HepG2 (cell line): Measurements from ENCODE around the gene AK8. TPM values are rescaled to one million over a fixed set of nuclear protein-coding genes. Genes with fewer than 3 reads are reported as not detected.

Source experiments
- ATAC-seq: fragments of 200-7000 bp; cut with Tn5 transposase; 3 replicates; pipeline ENCODE4 v1.9.1; 2020; ENCODE audit warnings: mild to moderate bottlenecking, moderate library complexity
- BruUV-seq: library from RNA; stranded (reverse); fragments of 400-500 nt; replicated peaks from 2 replicates; lab custom pipeline; 2021; lab: Mats Ljungman, UMichigan
- CTCF ChIA-PET: fragments of 300-600 bp; formaldehyde crosslinking; extraction: SDS; loops from one replicate; lab custom pipeline; 2021; ENCODE audit warnings: low total read pairs, inconsistent platforms, low intra/inter-chr PET ratio; lab: Yijun Ruan, JAX
- POLR2A ChIA-PET: fragments of 350-600 bp; sonication (Branson Sonifier 250); formaldehyde crosslinking; loops from one replicate; lab custom pipeline; 2020; ENCODE audit warnings: antibody characterized with exemption, inconsistent platforms; lab: Yijun Ruan, JAX
- DNase-seq: peaks from one replicate; pipeline ENCODE4 v3.0.0-alpha.2; 2015; ENCODE audit warnings: low spot score
- FAIRE-seq: peaks from 3 replicates; lab custom pipeline; 2011; peaks lifted over from hg19 to GRCh38; lab: Jason Lieb, UNC
- H2AFZ ChIP-seq: one replicate; pipeline ENCODE4 v1.6.1; 2011; ENCODE audit warnings: low read length, inconsistent platforms
- H3K27ac ChIP-seq: fragments of 300-600 bp; 3 replicates; pipeline ENCODE4 v1.8.0; 2011; ENCODE audit warnings: mixed run types, mild to moderate bottlenecking, mixed read lengths, low read length, inconsistent platforms; ENCODE audit not compliant: insufficient read depth; ENCODE audit errors: extremely low read length
- H3K27me3 ChIP-seq, 2 experiments: fragments of 200-600 bp in 1 of 2; 2 replicates in 1 of 2; 3 replicates in 1 of 2; pipeline versions ENCODE4 v1.6.0 to v1.8.0; 2011; ENCODE audit warnings: low read length in 2 of 2, mild to moderate bottlenecking in 2 of 2, moderate library complexity in 2 of 2, inconsistent platforms in 1 of 2; ENCODE audit not compliant: insufficient read depth in 2 of 2, control insufficient read depth in 1 of 2
- H3K36me3 ChIP-seq, 2 experiments: fragments of 200-600 bp in 1 of 2; replicated peaks in 1 of 2; 2 replicates in 1 of 2; 3 replicates in 1 of 2; pipeline versions ENCODE4 v1.5.1 to v1.8.0; 2011; ENCODE audit warnings: low read length in 2 of 2, inconsistent platforms in 1 of 2; ENCODE audit not compliant: insufficient read depth in 2 of 2, control insufficient read depth in 1 of 2
- H3K4me1 ChIP-seq: 2 replicates; pipeline ENCODE4 v1.5.1; 2012; ENCODE audit warnings: low read length, inconsistent platforms; ENCODE audit not compliant: insufficient read depth
- H3K4me2 ChIP-seq: 2 replicates; pipeline ENCODE4 v1.6.0; 2011; ENCODE audit warnings: low read depth, low read length, inconsistent platforms
- H3K4me3 ChIP-seq, 3 experiments: fragments of 200-600 bp in 1 of 3; sonication (generic), shearing (Covaris generic) in 1 of 3; replicated peaks in 1 of 3; 2 replicates each; pipeline ENCODE4 v1.5.1; 2011 to 2016; ENCODE audit warnings: low read length in 3 of 3, inconsistent platforms in 2 of 3, low read depth in 2 of 3, mild to moderate bottlenecking in 2 of 3, control low read depth in 1 of 3, mixed read lengths in 1 of 3; ENCODE audit not compliant: insufficient read depth in 1 of 3
- H3K79me2 ChIP-seq: one replicate; pipeline ENCODE4 v1.6.1; 2011; ENCODE audit warnings: low read length, inconsistent platforms; ENCODE audit not compliant: insufficient read depth
- H3K9ac ChIP-seq: 2 replicates; pipeline ENCODE4 v1.6.0; 2011; ENCODE audit warnings: mild to moderate bottlenecking, low read depth, low read length, inconsistent platforms; ENCODE audit not compliant: insufficient read depth
- H3K9me3 ChIP-seq: 2 replicates; pipeline ENCODE4 v1.5.1; 2012; ENCODE audit warnings: mild to moderate bottlenecking, low read length
- H4K20me1 ChIP-seq: 2 replicates; pipeline ENCODE4 v1.6.0; 2011; ENCODE audit warnings: inconsistent platforms, mild to moderate bottlenecking, low read length, moderate library complexity; ENCODE audit not compliant: insufficient read depth
- FOXJ3 ChIP-seq: sonication (generic); formaldehyde crosslinking; IDR thresholded peaks from 2 replicates; pipeline ENCODE4 v1.4.0; 2020; ENCODE audit warnings: missing genetic modification reagents, mild to moderate bottlenecking, borderline replicate concordance
- HDAC1 ChIP-seq: sonication (generic); formaldehyde crosslinking; IDR thresholded peaks from 2 replicates; pipeline ENCODE4 v1.5.1; 2020; ENCODE audit warnings: mild to moderate bottlenecking, missing genetic modification reagents
- HNRNPUL1 ChIP-seq: fragments of 200-400 bp; formaldehyde crosslinking; IDR thresholded peaks from 2 replicates; pipeline ENCODE4 v1.6.1; 2017; ENCODE audit warnings: low read depth, mild to moderate bottlenecking, low read length, moderate library complexity
- HOXD1 ChIP-seq: sonication (generic); formaldehyde crosslinking; IDR thresholded peaks from 2 replicates; pipeline ENCODE4 v1.5.0; 2020; ENCODE audit warnings: missing genetic modification reagents
- MAFK ChIP-seq, 2 experiments: IDR thresholded peaks in 1 of 2; conservative IDR thresholded peaks in 1 of 2; 2 replicates each; pipeline ENCODE4 v1.6.1; 2011; ENCODE audit warnings: improper control_type of control experiment in 2 of 2, low read length in 2 of 2
- MED1 ChIP-seq: sonication (generic); formaldehyde crosslinking; IDR thresholded peaks from 2 replicates; pipeline ENCODE4 v1.4.0; 2020; ENCODE audit warnings: missing genetic modification reagents
- MTF1 ChIP-seq: sonication (generic); formaldehyde crosslinking; IDR thresholded peaks from 2 replicates; pipeline ENCODE4 v1.5.0; 2020; ENCODE audit warnings: missing genetic modification reagents
- NFRKB ChIP-seq: fragments of 450-650 bp; IDR thresholded peaks from 2 replicates; pipeline ENCODE4 v1.6.1; 2017
- PHF21A ChIP-seq: sonication (generic); formaldehyde crosslinking; IDR thresholded peaks from 2 replicates; pipeline ENCODE4 v1.5.0; 2020; ENCODE audit warnings: mild to moderate bottlenecking, missing genetic modification reagents
- PRPF4 ChIP-seq: fragments of 200-400 bp; formaldehyde crosslinking; IDR thresholded peaks from 2 replicates; pipeline ENCODE4 v1.6.1; 2016; ENCODE audit warnings: low read length, low read depth; ENCODE audit not compliant: poor library complexity, severe bottlenecking
- SNAI1 ChIP-seq: sonication (generic); formaldehyde crosslinking; IDR thresholded peaks from 2 replicates; pipeline ENCODE4 v1.5.0; 2020; ENCODE audit warnings: mild to moderate bottlenecking, missing genetic modification reagents, borderline replicate concordance
- THAP7 ChIP-seq: sonication (generic); formaldehyde crosslinking; IDR thresholded peaks from 2 replicates; pipeline ENCODE4 v1.8.1; 2023; ENCODE audit warnings: mild to moderate bottlenecking, missing genetic modification reagents
- ZFP41 ChIP-seq: sonication (generic); formaldehyde crosslinking; IDR thresholded peaks from 2 replicates; pipeline ENCODE4 v1.4.0; 2020; ENCODE audit warnings: mild to moderate bottlenecking, missing genetic modification reagents, borderline replicate concordance
- ZMAT3 ChIP-seq: sonication (generic); formaldehyde crosslinking; conservative IDR thresholded peaks from 2 replicates; pipeline ENCODE4 v1.7.0; 2021; ENCODE audit warnings: missing genetic modification reagents
- ZNF772 ChIP-seq: sonication (generic); formaldehyde crosslinking; IDR thresholded peaks from 2 replicates; pipeline ENCODE4 v1.5.0; 2020; ENCODE audit warnings: mild to moderate bottlenecking, missing genetic modification reagents
- ZNF782 ChIP-seq: sonication (generic); formaldehyde crosslinking; IDR thresholded peaks from 2 replicates; pipeline ENCODE4 v1.4.0; 2020; ENCODE audit warnings: missing genetic modification reagents, mild to moderate bottlenecking, borderline replicate concordance
- WGBS: methylation state at CpG from one replicate; pipeline ENCODE4 v1.1.6; 2017; ENCODE audit warnings: low lambda C conversion rate; 5-methylcytosine and 5-hydroxymethylcytosine counted together
- in situ Hi-C: cut with HindIII; loops from 2 replicates; pipeline ENCODE4 v1.10.0; 2017; ENCODE audit warnings: low pct_unique_long_range_greater_than_20kb; ENCODE audit not compliant: extremely low pct_ligation_motif_present
- intact Hi-C: fragments of 100-400 bp; cut with micrococcal nuclease; formaldehyde crosslinking; loops from one replicate; pipeline ENCODE4 v1.10.0; 2022; ENCODE audit not compliant: unreplicated experiment
- polyA plus RNA-seq, 8 experiments: library from polyadenylated mRNA; depleted of rRNA in 3 of 8; stranded (reverse) in 7 of 8; unstranded in 1 of 8; fragments of >200 nt; fragmentation: Illumina TruSeq in 4 of 8; extraction: Trizol in 4 of 8; gene quantifications; 2 replicates each; pipeline versions ENCODE4 v1.2.1 to v1.2.3, GENCODE V29; 2011 to 2016; ENCODE audit warnings: low read depth in 4 of 8, missing spikeins in 1 of 8, mixed read lengths in 1 of 8; ENCODE audit not compliant: insufficient read depth in 1 of 8
- total RNA-seq, 5 experiments: library from RNA; depleted of rRNA; stranded (reverse); fragments of >200 nt; fragmentation: Illumina TruSeq; extraction: Trizol; gene quantifications; 2 replicates each; pipeline ENCODE4 v1.2.3, GENCODE V29; 2016; ENCODE audit warnings: low read depth in 1 of 5
- TF ChIP-seq, protein P1 (sequence below): sonication (generic); formaldehyde crosslinking; IDR thresholded peaks from 2 replicates; pipeline ENCODE4 v1.5.1; 2020; ENCODE audit warnings: missing genetic modification reagents, mild to moderate bottlenecking, borderline replicate concordance
- TF ChIP-seq, protein P2 (sequence below): IDR thresholded peaks from 2 replicates; pipeline ENCODE4 v1.6.1; 2016; ENCODE audit warnings: missing compliant biosample characterization, missing genetic modification reagents, borderline replicate concordance

Gene AK8
- total and polyA plus RNA-seq, 2 of the 13 experiments (the other 11 are each of a cell fraction or from before 2014, with no cell fraction given), result 0.11 TPM; not detected in 1

DNA sequence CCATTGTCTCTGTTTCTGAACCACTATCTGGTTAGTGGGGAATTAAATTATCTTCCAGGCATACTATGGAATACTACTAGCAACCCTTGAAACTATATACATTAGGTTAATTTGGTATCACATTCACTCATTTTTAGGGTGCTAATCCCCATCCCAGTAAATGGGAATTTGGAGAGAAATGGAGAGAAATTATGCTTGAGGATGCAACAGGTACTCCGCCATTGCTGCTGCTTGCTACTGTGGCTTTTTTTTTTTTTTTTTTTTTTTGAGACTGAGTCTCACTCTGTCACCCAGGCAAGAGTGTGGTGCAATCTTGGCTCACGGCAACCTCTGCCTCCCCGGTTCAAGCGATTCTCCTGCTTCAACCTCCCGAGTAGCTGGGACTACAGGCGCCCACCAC is 66.1 kb downstream of the AK8 start (continued):
- no peak for TF ChIP-seq MTF1 (CRISPR knock-in tag)

DNA sequence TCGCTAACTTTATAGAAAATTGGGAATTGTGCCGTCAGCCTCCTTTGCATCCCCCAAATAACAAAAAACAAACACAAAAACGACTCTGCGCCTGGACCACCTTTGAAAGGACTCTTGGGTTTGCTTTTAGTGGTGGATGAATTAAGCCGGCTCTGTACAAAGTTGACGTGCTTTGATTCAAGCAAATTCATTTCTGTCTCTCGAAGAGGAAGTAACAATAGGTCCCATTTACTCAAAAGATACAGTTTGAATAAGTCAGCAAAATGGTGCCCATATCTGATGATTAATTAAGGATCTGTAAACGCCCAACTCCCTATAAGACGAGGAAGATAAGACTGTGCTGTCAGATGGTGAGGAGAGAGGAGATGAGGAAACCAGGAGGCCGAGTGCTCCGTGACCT is 67.8 kb downstream of the AK8 start:
- no peaks in the 10 kb centered on the region for H3K4me1 ChIP-seq
- ChIA-PET CTCF (no interaction called here), POLR2A (no interaction called here)
- in situ Hi-C loops, result no loop called here
- FAIRE-seq (no peak), DNase-seq (no peak), ATAC-seq (no peak)
- no peaks in the 10 kb centered on the region for H3K79me2 ChIP-seq
- WGBS, result 37% methylated on average over 11 of the region's 11 CpGs
- H4K20me1 ChIP-seq, result no peaks in the 10 kb centered on the region
- no TSS peak for BruUV-seq
- intact Hi-C loops, result loop anchor here (10.0 kb wide), 1 partner anchor 164 kb away; the partner anchor contains the start of gene GFI1B
- no peak overlapping the region for H3K4me2 ChIP-seq
- H3K9ac ChIP-seq, result no peak overlapping the region
- TF ChIP-seq MAFK (conservative IDR thresholded peaks at IDR 0.05 in 1 of 2, IDR thresholded peaks at IDR 0.05 in 1 of 2; ENCODE audit: low read length in 2 of 2), result no peak
- TF ChIP-seq ZNF782, result no peak
- no peak for TF ChIP-seq SNAI1
- no peak for TF ChIP-seq PRPF4
- no peak for TF ChIP-seq ZMAT3 (CRISPR knock-in tag)
- TF ChIP-seq PHF21A, result no peak
- TF ChIP-seq ZFP41 (CRISPR knock-in tag), result no peak
- no peak for TF ChIP-seq HOXD1 (CRISPR knock-in tag)
- TF ChIP-seq, protein P1, sequence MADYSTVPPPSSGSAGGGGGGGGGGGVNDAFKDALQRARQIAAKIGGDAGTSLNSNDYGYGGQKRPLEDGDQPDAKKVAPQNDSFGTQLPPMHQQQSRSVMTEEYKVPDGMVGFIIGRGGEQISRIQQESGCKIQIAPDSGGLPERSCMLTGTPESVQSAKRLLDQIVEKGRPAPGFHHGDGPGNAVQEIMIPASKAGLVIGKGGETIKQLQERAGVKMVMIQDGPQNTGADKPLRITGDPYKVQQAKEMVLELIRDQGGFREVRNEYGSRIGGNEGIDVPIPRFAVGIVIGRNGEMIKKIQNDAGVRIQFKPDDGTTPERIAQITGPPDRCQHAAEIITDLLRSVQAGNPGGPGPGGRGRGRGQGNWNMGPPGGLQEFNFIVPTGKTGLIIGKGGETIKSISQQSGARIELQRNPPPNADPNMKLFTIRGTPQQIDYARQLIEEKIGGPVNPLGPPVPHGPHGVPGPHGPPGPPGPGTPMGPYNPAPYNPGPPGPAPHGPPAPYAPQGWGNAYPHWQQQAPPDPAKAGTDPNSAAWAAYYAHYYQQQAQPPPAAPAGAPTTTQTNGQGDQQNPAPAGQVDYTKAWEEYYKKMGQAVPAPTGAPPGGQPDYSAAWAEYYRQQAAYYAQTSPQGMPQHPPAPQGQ (CRISPR knock-in tag), result no peak
- TF ChIP-seq, protein P2, sequence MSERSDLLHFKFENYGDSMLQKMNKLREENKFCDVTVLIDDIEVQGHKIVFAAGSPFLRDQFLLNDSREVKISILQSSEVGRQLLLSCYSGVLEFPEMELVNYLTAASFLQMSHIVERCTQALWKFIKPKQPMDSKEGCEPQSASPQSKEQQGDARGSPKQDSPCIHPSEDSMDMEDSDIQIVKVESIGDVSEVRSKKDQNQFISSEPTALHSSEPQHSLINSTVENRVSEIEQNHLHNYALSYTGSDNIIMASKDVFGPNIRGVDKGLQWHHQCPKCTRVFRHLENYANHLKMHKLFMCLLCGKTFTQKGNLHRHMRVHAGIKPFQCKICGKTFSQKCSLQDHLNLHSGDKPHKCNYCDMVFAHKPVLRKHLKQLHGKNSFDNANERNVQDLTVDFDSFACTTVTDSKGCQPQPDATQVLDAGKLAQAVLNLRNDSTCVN (CRISPR knock-in tag), result no peak
- TF ChIP-seq HDAC1, result no peak
- no peak for TF ChIP-seq ZNF772 (CRISPR knock-in tag)
- no peak for TF ChIP-seq MED1 (CRISPR knock-in tag)
- TF ChIP-seq FOXJ3 (CRISPR knock-in tag), result no peak
- no peak for TF ChIP-seq HNRNPUL1
- no peak for TF ChIP-seq NFRKB
- TF ChIP-seq THAP7 (CRISPR knock-in tag), result no peak
- H3K27ac ChIP-seq, result no peak overlapping the region
- H3K4me3 ChIP-seq, result no peak overlapping the region
- H3K36me3 ChIP-seq, result no peaks in the 10 kb centered on the region
- H3K27me3 ChIP-seq, result peaks cover 6 to 51% of the 10 kb centered on the region in 2 experiments; a peak in 4 of 5 replicates
- H3K9me3 ChIP-seq, result no peaks in the 10 kb centered on the region
- no peak overlapping the region for H2AFZ ChIP-seq
